IMR-90 (cell line): ENCODE results near the gene NIT1. TPM values are rescaled to one million over a fixed set of nuclear protein-coding genes. Genes with fewer than 3 reads are reported as not detected.

Source experiments
- ATAC-seq: fragments of 200-7000 bp; cut with Tn5 transposase; 2 replicates; pipeline ENCODE4 v1.9.1; 2020; ENCODE audit warnings: low read depth, mild to moderate bottlenecking, moderate library complexity
- BruUV-seq: library from RNA; stranded (reverse); fragments of 400-500 nt; replicated peaks from 2 replicates; lab custom pipeline; 2021; lab: Mats Ljungman, UMichigan
- CTCF ChIA-PET: fragments of 300-600 bp; formaldehyde crosslinking; extraction: SDS; loops from one replicate; lab custom pipeline; 2021; ENCODE audit warnings: antibody characterized with exemption; lab: Yijun Ruan, JAX
- POLR2A ChIA-PET: fragments of 300-600 bp; sonication (Branson Sonifier 250); formaldehyde crosslinking; loops from one replicate; lab custom pipeline; 2022; ENCODE audit warnings: antibody characterized with exemption; ENCODE audit not compliant: unreplicated experiment; lab: Charles Lee
- DNase-seq: peaks from one replicate; pipeline ENCODE4 v3.0.0; 2013
- H2AFZ ChIP-seq: replicated peaks from 2 replicates; pipeline ENCODE3; 2013; ENCODE audit warnings: low read length, mild to moderate bottlenecking; ENCODE audit not compliant: poor library complexity
- H2AK5ac ChIP-seq: 2 replicates; pipeline ENCODE4 v1.6.1; 2013; ENCODE audit warnings: low read depth, low read length, inconsistent platforms
- H2AK9ac ChIP-seq: replicated peaks from 2 replicates; pipeline ENCODE3; 2013; ENCODE audit warnings: mild to moderate bottlenecking, low read depth, low read length, moderate library complexity; ENCODE audit not compliant: poor library complexity
- H2BK120ac ChIP-seq: 2 replicates; pipeline ENCODE4 v1.6.1; 2013; ENCODE audit warnings: low read depth, low read length, inconsistent platforms
- H2BK15ac ChIP-seq: 3 replicates; pipeline ENCODE4 v1.6.1; 2013; ENCODE audit warnings: low read depth, low read length, inconsistent platforms
- H2BK20ac ChIP-seq: 2 replicates; pipeline ENCODE4 v1.6.1; 2013; ENCODE audit warnings: low read depth, mild to moderate bottlenecking, inconsistent platforms, low read length, moderate library complexity
- H2BK5ac ChIP-seq: 2 replicates; pipeline ENCODE4 v1.6.1; 2013; ENCODE audit warnings: mild to moderate bottlenecking, low read depth, low read length, inconsistent platforms; ENCODE audit not compliant: poor library complexity, severe bottlenecking
- H3K14ac ChIP-seq: replicated peaks from 2 replicates; pipeline ENCODE4 v1.6.1; 2013; ENCODE audit warnings: low read depth, low read length, inconsistent platforms
- H3K18ac ChIP-seq: 2 replicates; pipeline ENCODE4 v1.6.1; 2013; ENCODE audit warnings: low read depth, low read length, control low read depth
- H3K23ac ChIP-seq: 2 replicates; pipeline ENCODE4 v1.6.1; 2013; ENCODE audit warnings: low read depth, low read length, inconsistent platforms
- H3K27ac ChIP-seq: 2 replicates; pipeline ENCODE4 v1.5.1; 2013; ENCODE audit warnings: mild to moderate bottlenecking, control low read depth, low read length; ENCODE audit not compliant: insufficient read depth
- H3K27me3 ChIP-seq: 2 replicates; pipeline ENCODE4 v1.6.1; 2013; ENCODE audit warnings: low read length; ENCODE audit not compliant: control insufficient read depth, insufficient read depth
- H3K36me3 ChIP-seq: 2 replicates; pipeline ENCODE4 v1.6.1; 2013; ENCODE audit warnings: low read length, mixed read lengths; ENCODE audit not compliant: control insufficient read depth, insufficient read depth
- H3K4ac ChIP-seq: 2 replicates; pipeline ENCODE4 v1.6.1; 2013; ENCODE audit warnings: low read depth, low read length, inconsistent platforms
- H3K4me1 ChIP-seq: 2 replicates; pipeline ENCODE4 v1.6.1; 2013; ENCODE audit warnings: low read length, mixed read lengths; ENCODE audit not compliant: control insufficient read depth, insufficient read depth
- H3K4me2 ChIP-seq: 2 replicates; pipeline ENCODE4 v1.6.1; 2013; ENCODE audit warnings: low read depth, mild to moderate bottlenecking, control low read depth, low read length, moderate library complexity
- H3K4me3 ChIP-seq: 2 replicates; pipeline ENCODE4 v1.5.1; 2013; ENCODE audit warnings: low read depth, mild to moderate bottlenecking, control low read depth, low read length, moderate library complexity; ENCODE audit not compliant: insufficient read depth
- H3K56ac ChIP-seq: 2 replicates; pipeline ENCODE4 v1.6.1; 2013; ENCODE audit warnings: low read length, inconsistent platforms; ENCODE audit not compliant: insufficient read depth; ENCODE audit errors: extremely low read depth
- H3K79me1 ChIP-seq, 2 experiments: 2 replicates each; pipeline ENCODE4 v1.6.1; 2013; ENCODE audit warnings: low read length in 2 of 2, inconsistent platforms in 1 of 2, low read depth in 1 of 2
- H3K9ac ChIP-seq: 2 replicates; pipeline ENCODE4 v1.6.1; 2013; ENCODE audit warnings: low read depth, low read length, control low read depth
- H3K9me1 ChIP-seq: 2 replicates; pipeline ENCODE4 v1.6.1; 2013; ENCODE audit warnings: low read length, inconsistent platforms; ENCODE audit not compliant: insufficient read depth
- H3K9me3 ChIP-seq: 2 replicates; pipeline ENCODE4 v1.6.1; 2013; ENCODE audit warnings: low read length; ENCODE audit not compliant: control insufficient read depth, insufficient read depth
- H4K20me1 ChIP-seq: 2 replicates; pipeline ENCODE4 v1.6.1; 2013; ENCODE audit warnings: low read length, inconsistent platforms; ENCODE audit not compliant: insufficient read depth
- H4K5ac ChIP-seq: 2 replicates; pipeline ENCODE4 v1.6.1; 2013; ENCODE audit warnings: mild to moderate bottlenecking, low read depth, low read length, control low read depth
- H4K8ac ChIP-seq, 2 experiments: 2 replicates each; pipeline ENCODE4 v1.6.1; 2013; ENCODE audit warnings: low read depth in 2 of 2, low read length in 2 of 2, control low read depth in 1 of 2, inconsistent platforms in 1 of 2
- H4K91ac ChIP-seq: 2 replicates; pipeline ENCODE4 v1.6.1; 2013; ENCODE audit warnings: low read depth, low read length, inconsistent platforms; ENCODE audit not compliant: insufficient read depth
- BHLHE40 ChIP-seq: fragments of 150-350 bp; IDR thresholded peaks from 2 replicates; pipeline ENCODE4 v1.6.1; 2016; ENCODE audit warnings: mild to moderate bottlenecking, low read depth, low read length
- CEBPB ChIP-seq: IDR thresholded peaks from 2 replicates; pipeline ENCODE4 v1.6.1; 2012; ENCODE audit warnings: low read depth, low read length, improper control_type of control experiment
- MAFK ChIP-seq: IDR thresholded peaks from 2 replicates; pipeline ENCODE4 v1.6.1; 2012; ENCODE audit warnings: low read depth, low read length, improper control_type of control experiment
- MAZ ChIP-seq: IDR thresholded peaks from 2 replicates; pipeline ENCODE4 v1.6.1; 2012; ENCODE audit warnings: low read depth, mild to moderate bottlenecking, low read length, improper control_type of control experiment, moderate library complexity, borderline replicate concordance
- RAD21 ChIP-seq: IDR thresholded peaks from 2 replicates; pipeline ENCODE4 v1.6.1; 2012; ENCODE audit warnings: low read length, improper control_type of control experiment
- RFX5 ChIP-seq: IDR thresholded peaks from 2 replicates; pipeline ENCODE4 v1.8.0; 2012; ENCODE audit warnings: low read depth, mild to moderate bottlenecking, low read length, moderate library complexity
- WGBS, 2 experiments: methylation state at CpG; one replicate each; pipeline versions ENCODE4 v1.1.5 to v1.1.7; 2013; ENCODE audit warnings: missing lambda C conversion rate in 2 of 2; ENCODE audit not compliant: insufficient read length in 1 of 2; ENCODE audit errors: extremely low coverage in 2 of 2; 5-methylcytosine and 5-hydroxymethylcytosine counted together
- dilution Hi-C: fragments of 300-500 bp; cut with HindIII; formaldehyde crosslinking; loops from one replicate; pipeline ENCODE4 v1.14.3; 2018; ENCODE audit warnings: low sequenced_read_pairs; ENCODE audit not compliant: unreplicated experiment
- in situ Hi-C: fragments of 300-500 bp; cut with MboI; formaldehyde crosslinking; loops from 3 replicates; pipeline ENCODE4 v1.14.3; 2019; ENCODE audit warnings: low sequenced_read_pairs, inconsistent platforms, mixed read lengths
- intact Hi-C: fragments of 100-400 bp; cut with micrococcal nuclease; formaldehyde crosslinking; loops from 2 replicates; pipeline ENCODE4 v1.10.0; 2022
- polyA plus RNA-seq, 3 experiments: library from polyadenylated mRNA; depleted of rRNA; stranded (reverse); fragments of >200 nt; gene quantifications; 2 replicates each; pipeline ENCODE4 v1.2.3, GENCODE V29; 2012; ENCODE audit warnings: low replicate concordance in 1 of 3
- total RNA-seq: library from RNA; depleted of rRNA; stranded (reverse); fragments of >200 nt; gene quantifications from 2 replicates; pipeline ENCODE4 v1.2.3, GENCODE V29; 2012
- TF ChIP-seq, protein P1 (sequence below): conservative IDR thresholded peaks from 2 replicates; pipeline ENCODE4 v1.5.1; 2012; ENCODE audit warnings: mild to moderate bottlenecking, low read depth, low read length, improper control_type of control experiment

The NIT1 gene
- total and polyA plus RNA-seq, 2 of the 4 experiments (the other 2 are of a cell fraction): 22.8 to 33.6 TPM

DNA sequence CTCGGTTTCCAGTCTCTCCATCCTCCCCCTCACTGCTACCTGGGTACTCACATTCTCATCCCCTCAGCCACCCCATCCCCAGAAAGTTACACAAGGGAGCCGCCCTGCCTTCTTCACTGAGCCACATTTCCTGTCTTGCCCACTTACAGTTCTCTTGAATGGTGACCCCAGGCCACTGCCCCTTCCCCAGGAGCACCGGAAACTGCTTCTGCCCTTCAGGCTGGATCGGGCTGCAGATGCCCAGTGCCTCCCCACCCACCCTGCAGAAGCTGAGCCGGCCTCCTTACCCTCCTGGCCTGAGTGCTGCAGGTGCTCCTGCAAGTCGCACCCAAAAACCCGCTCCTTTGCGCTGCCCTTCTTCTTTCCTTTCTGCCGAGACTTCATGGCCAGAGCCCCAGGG is 48.7 kb upstream of the NIT1 start:
- no peak overlapping the region for H2BK20ac ChIP-seq
- no peak overlapping the region for H3K27ac ChIP-seq
- no peak overlapping the region for H3K14ac ChIP-seq
- no peak overlapping the region for H2BK120ac ChIP-seq
- no peak overlapping the region for H4K91ac ChIP-seq
- H4K8ac ChIP-seq: no peak overlapping the region
- TF ChIP-seq RAD21: no peak
- TF ChIP-seq MAZ: no peak
- TF ChIP-seq, protein P1, sequence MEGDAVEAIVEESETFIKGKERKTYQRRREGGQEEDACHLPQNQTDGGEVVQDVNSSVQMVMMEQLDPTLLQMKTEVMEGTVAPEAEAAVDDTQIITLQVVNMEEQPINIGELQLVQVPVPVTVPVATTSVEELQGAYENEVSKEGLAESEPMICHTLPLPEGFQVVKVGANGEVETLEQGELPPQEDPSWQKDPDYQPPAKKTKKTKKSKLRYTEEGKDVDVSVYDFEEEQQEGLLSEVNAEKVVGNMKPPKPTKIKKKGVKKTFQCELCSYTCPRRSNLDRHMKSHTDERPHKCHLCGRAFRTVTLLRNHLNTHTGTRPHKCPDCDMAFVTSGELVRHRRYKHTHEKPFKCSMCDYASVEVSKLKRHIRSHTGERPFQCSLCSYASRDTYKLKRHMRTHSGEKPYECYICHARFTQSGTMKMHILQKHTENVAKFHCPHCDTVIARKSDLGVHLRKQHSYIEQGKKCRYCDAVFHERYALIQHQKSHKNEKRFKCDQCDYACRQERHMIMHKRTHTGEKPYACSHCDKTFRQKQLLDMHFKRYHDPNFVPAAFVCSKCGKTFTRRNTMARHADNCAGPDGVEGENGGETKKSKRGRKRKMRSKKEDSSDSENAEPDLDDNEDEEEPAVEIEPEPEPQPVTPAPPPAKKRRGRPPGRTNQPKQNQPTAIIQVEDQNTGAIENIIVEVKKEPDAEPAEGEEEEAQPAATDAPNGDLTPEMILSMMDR: no peak
- no peak for TF ChIP-seq RFX5
- no peak for TF ChIP-seq MAFK
- no peak for TF ChIP-seq CEBPB
- no peak for TF ChIP-seq BHLHE40
- dilution Hi-C loops: no loop called here
- 87% methylated on average over 3 of the region's 9 CpGs; no CpG with 5 or more reads in 1 of the 2 experiments for WGBS, 2 experiments
- no peak overlapping the region for H3K23ac ChIP-seq
- no peak overlapping the region; the same call in 1 of the 2 replicates for H2AK5ac ChIP-seq
- no peak overlapping the region for H4K5ac ChIP-seq
- intact Hi-C loops: no loop called here
- no peaks in the 10 kb centered on the region for H3K4me1 ChIP-seq
- no TSS peak for BruUV-seq
- peak overlapping the region; percentile 28 for H2AK9ac ChIP-seq
- POLR2A ChIA-PET: no interaction called here
- no peak overlapping the region for H2BK15ac ChIP-seq
- H3K4me2 ChIP-seq: no peak overlapping the region
- H2BK5ac ChIP-seq: no peak overlapping the region
- no peaks in the 10 kb centered on the region; the same call in none of the 2 replicates for H4K20me1 ChIP-seq
- H3K27me3 ChIP-seq: peaks cover 2% of the 10 kb centered on the region; the same call in 1 of the 2 replicates
- H3K36me3 ChIP-seq: no peaks in the 10 kb centered on the region
- H3K56ac ChIP-seq: no peak overlapping the region
- DNase-seq (no peak), ATAC-seq (no peak)
- H3K79me1 ChIP-seq: no peaks in the 10 kb centered on the region
- H3K4me3 ChIP-seq: no peak overlapping the region
- peak overlapping the region; percentile 21 for H2AFZ ChIP-seq
- no peaks in the 10 kb centered on the region for H3K9me3 ChIP-seq
- CTCF ChIA-PET: no interaction called here
- H3K4ac ChIP-seq: no peak overlapping the region
- H3K18ac ChIP-seq: no peak overlapping the region
- no peaks in the 10 kb centered on the region for H3K9me1 ChIP-seq
- in situ Hi-C loops: no loop called here
- no peak overlapping the region for H3K9ac ChIP-seq
